ENCODE data around the gene DSP.

DNA sequence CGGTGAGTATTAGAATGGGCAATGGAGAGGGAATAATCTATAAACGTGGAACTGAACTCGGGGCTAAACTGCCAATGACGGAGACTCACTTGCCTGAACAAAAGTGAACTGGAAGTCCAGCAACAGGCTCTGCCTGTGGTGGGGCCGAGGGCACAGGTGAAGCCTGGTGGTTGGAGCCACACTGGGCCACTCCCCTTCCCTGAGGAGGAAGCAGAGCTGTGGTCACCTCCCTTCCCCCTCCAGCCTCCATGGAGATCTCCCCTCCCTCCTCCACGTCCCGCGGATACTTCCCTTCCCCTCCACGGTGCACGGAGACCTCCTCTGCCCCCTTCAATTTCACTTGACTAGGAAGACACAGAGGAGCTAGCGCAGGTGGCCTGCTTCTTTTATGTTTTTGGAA lies 14.7 kb upstream of the DSP start:
- TF ChIP-seq, protein P1, sequence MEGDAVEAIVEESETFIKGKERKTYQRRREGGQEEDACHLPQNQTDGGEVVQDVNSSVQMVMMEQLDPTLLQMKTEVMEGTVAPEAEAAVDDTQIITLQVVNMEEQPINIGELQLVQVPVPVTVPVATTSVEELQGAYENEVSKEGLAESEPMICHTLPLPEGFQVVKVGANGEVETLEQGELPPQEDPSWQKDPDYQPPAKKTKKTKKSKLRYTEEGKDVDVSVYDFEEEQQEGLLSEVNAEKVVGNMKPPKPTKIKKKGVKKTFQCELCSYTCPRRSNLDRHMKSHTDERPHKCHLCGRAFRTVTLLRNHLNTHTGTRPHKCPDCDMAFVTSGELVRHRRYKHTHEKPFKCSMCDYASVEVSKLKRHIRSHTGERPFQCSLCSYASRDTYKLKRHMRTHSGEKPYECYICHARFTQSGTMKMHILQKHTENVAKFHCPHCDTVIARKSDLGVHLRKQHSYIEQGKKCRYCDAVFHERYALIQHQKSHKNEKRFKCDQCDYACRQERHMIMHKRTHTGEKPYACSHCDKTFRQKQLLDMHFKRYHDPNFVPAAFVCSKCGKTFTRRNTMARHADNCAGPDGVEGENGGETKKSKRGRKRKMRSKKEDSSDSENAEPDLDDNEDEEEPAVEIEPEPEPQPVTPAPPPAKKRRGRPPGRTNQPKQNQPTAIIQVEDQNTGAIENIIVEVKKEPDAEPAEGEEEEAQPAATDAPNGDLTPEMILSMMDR (IDR thresholded peaks at IDR 0.05; ENCODE audit: low read depth, low read length, missing input control), result no peak
- no peak for TF ChIP-seq RAD21 (IDR thresholded peaks at IDR 0.05)

Measured in liver (tissue), 3 donors.